Measurements from ENCODE around the gene DAG1. TPM values are rescaled to one million over a fixed set of nuclear protein-coding genes. Genes with fewer than 3 reads are reported as not detected.

Gene DAG1
- total RNA-seq, 2 donors from 2014 or later: 46.8 to 57.9 TPM

- ATAC-seq (no peak), DNase-seq (no peak)
- TF ChIP-seq POLR2A (IDR thresholded peaks at IDR 0.05) (no peak), CTCF (IDR thresholded peaks at IDR 0.05) (no peak)
- 59% methylated on average over 1 of the region's 1 CpG for WGBS, 2 donors
- Histone ChIP-seq H3K4me3 (no peak overlapping the region), H3K36me3 (replicated peaks in 1 of 2; ENCODE audit: insufficient read depth in 1 of 2, low read depth in 2 of 2) (no peaks in the 10 kb centered on the region), H3K27ac (peak overlapping the region in 1 of 4 donors; percentile 45), H3K9me3 (no peaks in the 10 kb centered on the region), H3K4me1 (peaks cover 28% of the 10 kb centered on the region), H3K27me3 (no peaks in the 10 kb centered on the region)
- intact Hi-C loops (cut with DNase I): no loop called here
Measured at GRCh38 chr3:49476563-49476962, 6.5 kb downstream of the DAG1 start.

- DNase-seq: no peak
- TF ChIP-seq POLR2A (IDR thresholded peaks at IDR 0.05) (no peak), CTCF (IDR thresholded peaks at IDR 0.05) (no peak)
- Histone ChIP-seq H3K9me3 (no peaks in the 10 kb centered on the region), H3K27ac (peak overlapping the region in 2 of 4 donors; percentile 34 to 85), H3K36me3 (replicated peaks in 1 of 2; ENCODE audit: insufficient read depth in 1 of 2, low read depth in 2 of 2) (no peaks in the 10 kb centered on the region), H3K4me1 (peaks cover 57% of the 10 kb centered on the region), H3K27me3 (no peaks in the 10 kb centered on the region), H3K4me3 (no peak overlapping the region)
- ATAC-seq: no peak
- intact Hi-C loops (cut with DNase I): no loop called here
Measured at GRCh38 chr3:49482766-49483165, 12.7 kb downstream of the DAG1 start.

GRCh38 chr3:49484471-49484870 lies 14.4 kb downstream of the DAG1 start:
- Histone ChIP-seq H3K27ac (peak overlapping the region in 3 of 4 donors; percentile 75 to 89 (median 85)), H3K27me3 (no peaks in the 10 kb centered on the region), H3K9me3 (no peaks in the 10 kb centered on the region), H3K4me1 (peaks cover 73% of the 10 kb centered on the region), H3K4me3 (no peak overlapping the region), H3K36me3 (replicated peaks in 1 of 2; ENCODE audit: insufficient read depth in 1 of 2, low read depth in 2 of 2) (peaks cover 0 to 4% of the 10 kb centered on the region in 2 donors)
- DNase-seq: no peak
- intact Hi-C loops (cut with DNase I): no loop called here
- ATAC-seq: no peak
- 63 to 84% methylated on average over 3 of the region's 3 CpGs for WGBS, 2 donors
- no peak for TF ChIP-seq CTCF (IDR thresholded peaks at IDR 0.05)
- TF ChIP-seq POLR2A (IDR thresholded peaks at IDR 0.05): no peak

GRCh38 chr3:49489247-49489646 lies 19.2 kb downstream of the DAG1 start:
- peaks cover 0 to 4% of the 10 kb centered on the region in 2 donors for H3K36me3 ChIP-seq (replicated peaks in 1 of 2; ENCODE audit: insufficient read depth in 1 of 2, low read depth in 2 of 2)

More at GRCh38 chr3:49489247-49489646, 19.2 kb downstream of the DAG1 start:
- DNase-seq: no peak
- no peaks in the 10 kb centered on the region for H3K27me3 ChIP-seq
- H3K9me3 ChIP-seq: no peaks in the 10 kb centered on the region
- no peak for ATAC-seq
- WGBS, 2 donors: 91 to 97% methylated on average over 7 of the region's 7 CpGs
- intact Hi-C loops (cut with DNase I): no loop called here
- H3K4me3 ChIP-seq: no peak overlapping the region
- peak overlapping the region in 1 of 4 donors; percentile 52 for H3K27ac ChIP-seq
- no peak for TF ChIP-seq POLR2A (IDR thresholded peaks at IDR 0.05)
- no peak for TF ChIP-seq CTCF (IDR thresholded peaks at IDR 0.05)
- peaks cover 60% of the 10 kb centered on the region for H3K4me1 ChIP-seq

Measured in body of pancreas (tissue), 4 donors.